Adrenal gland (tissue), 12 donors: Measurements from ENCODE around the gene ITIH5. TPM values are rescaled to one million over a fixed set of nuclear protein-coding genes. Genes with fewer than 3 reads are reported as not detected.

Source experiments
- DNase-seq, 7 donors: peaks; one replicate each; pipeline ENCODE4 v3.0.0-alpha.2; 2019 to 2020
- H3K27ac ChIP-seq, 5 donors: fragments of 200-600 bp; sonication (generic) in 4 of 5; 1 replicate in 3 of 5; 2 replicates in 2 of 5; pipeline versions ENCODE4 v1.5.1 to v1.8.0; 2016 to 2020; ENCODE audit warnings: mild to moderate bottlenecking in 1 of 5
- H3K27me3 ChIP-seq: fragments of 200-600 bp; 2 replicates; pipeline ENCODE4 v1.8.0; 2021
- H3K36me3 ChIP-seq, 2 donors: fragments of 200-600 bp; replicated peaks in 1 of 2; 1 replicate in 1 of 2; 2 replicates in 1 of 2; pipeline versions ENCODE4 v1.5.1 to v1.8.0; 2018 to 2022
- H3K4me1 ChIP-seq, 2 donors: fragments of 200-600 bp; replicated peaks in 1 of 2; 1 replicate in 1 of 2; 2 replicates in 1 of 2; pipeline versions ENCODE4 v1.5.1 to v1.8.0; 2018 to 2021
- H3K4me3 ChIP-seq, 4 donors: fragments of 200-600 bp; sonication (generic) in 3 of 4; one replicate each; pipeline ENCODE4 v1.5.1; 2016 to 2018
- H3K9me3 ChIP-seq, 3 donors: fragments of 200-600 bp; sonication (generic) in 1 of 3; replicated peaks in 1 of 3; 1 replicate in 2 of 3; 2 replicates in 1 of 3; pipeline versions ENCODE4 v1.5.1 to v1.8.0; 2016 to 2021
- POLR2A ChIP-seq, 2 donors: fragments of 450-650 bp; IDR thresholded peaks; one replicate each; pipeline ENCODE4 v1.6.1; 2017; ENCODE audit warnings: antibody characterized with exemption in 2 of 2, mild to moderate bottlenecking in 2 of 2, moderate library complexity in 1 of 2
- WGBS, 4 donors: extraction: QIAGEN DNeasy Blood & Tissue Kit in 2 of 4; methylation state at CpG; one replicate each; pipeline versions ENCODE4 v1.1.5 to v1.1.7; 2013 to 2017; 5-methylcytosine and 5-hydroxymethylcytosine counted together
- intact Hi-C, 2 donors: fragments of 100-400 bp; cut with DNase I; formaldehyde crosslinking; loops; one replicate each; pipeline versions ENCODE4 v1.14.1 to v1.15.0; 2022 to 2023
- polyA plus RNA-seq, 3 donors: library from polyadenylated mRNA; stranded (reverse); fragments of 200-250 nt in 2 of 3; fragments of 350-450 nt in 1 of 3; fragmentation: Illumina TruSeq in 1 of 3; extraction: RNeasy Lipid Tissue Mini Kit (QIAGEN cat#74804) in 1 of 3; gene quantifications; one replicate each; pipeline ENCODE4 v1.2.3, GENCODE V29; 2013 to 2014
- total RNA-seq, 9 donors: library from RNA; depleted of rRNA in 4 of 9; stranded (reverse); fragments of >200 nt in 4 of 9; fragments of 120-200 nt in 1 of 9; fragmentation: NEBNext Ultra II Directional in 1 of 9; extraction: Animal tissue kit (Norgen Biotek cat#: 25700) in 1 of 9; gene quantifications; one replicate each; pipeline versions ENCODE4 v1.1.0 to v1.2.4, GENCODE V29; 2013 to 2023
- TF ChIP-seq, protein P1 (sequence below), 6 experiments: fragments of 450-650 bp in 4 of 6; fragments of 200-600 bp in 2 of 6; sonication (generic) in 1 of 6; IDR thresholded peaks; 1 replicate in 5 of 6; 2 replicates in 1 of 6; pipeline versions ENCODE4 v1.5.1 to v1.8.0; 2016 to 2021; ENCODE audit warnings: antibody characterized with exemption in 6 of 6, mild to moderate bottlenecking in 2 of 6, moderate library complexity in 1 of 6
- donor health status: healthy with polysubstance abuse.
- donor health status: Bipolar disorder and iron deficiency.
- donor health status: DM: yes; HTN: yes; CAD: no.
- donor health status: DM: no; HTN: no; CAD: no.
- donor health status: DM: no; HTN: no; CAD: no.
- donor health status: DM: yes; HTN: yes; CAD: no.

The ITIH5 gene
- total and polyA plus RNA-seq, 12 donors: 0.66 to 6.2 (median 1.7) TPM

DNA sequence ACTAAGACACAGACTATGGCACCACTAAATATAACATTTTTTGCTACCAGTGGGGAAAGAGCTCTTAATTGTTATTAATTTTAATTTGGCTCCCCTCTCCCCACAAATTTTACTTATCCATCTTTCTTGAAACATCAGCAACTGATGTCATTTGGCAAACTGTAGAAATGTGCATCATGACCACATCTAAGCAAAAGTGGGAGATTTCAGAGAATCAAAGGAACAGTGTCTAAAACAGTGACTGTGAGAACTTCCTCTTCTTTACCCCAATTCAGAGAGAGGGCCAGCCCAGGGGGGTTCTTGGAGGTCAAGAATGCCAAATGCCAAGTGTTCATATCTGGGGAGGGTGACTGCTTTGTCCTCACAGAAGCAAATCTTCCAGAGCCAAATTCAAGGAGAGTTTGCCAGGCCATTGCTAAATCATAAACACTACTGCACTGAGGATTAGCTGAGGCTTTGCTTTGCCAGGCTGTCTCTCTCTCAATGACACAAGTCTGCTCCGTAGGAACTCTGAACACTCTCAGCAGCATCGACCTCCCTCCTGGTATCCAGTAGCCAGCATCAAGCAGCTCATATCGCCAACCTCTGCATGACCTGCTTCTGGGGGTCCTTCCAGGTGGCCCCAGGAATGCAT, 65.6 kb downstream of the ITIH5 start:
- H3K9me3 ChIP-seq: no peaks in the 10 kb centered on the region
- WGBS, 4 donors: 71 to 79% (median 73%) methylated on average over 3 of the region's 3 CpGs; no CpG with 5 or more reads in 1 of the 4 donors
- no peak for DNase-seq
- no peaks in the 10 kb centered on the region for H3K27me3 ChIP-seq
- TF ChIP-seq POLR2A (IDR thresholded peaks at IDR 0.05): no peak
- TF ChIP-seq, protein P1, sequence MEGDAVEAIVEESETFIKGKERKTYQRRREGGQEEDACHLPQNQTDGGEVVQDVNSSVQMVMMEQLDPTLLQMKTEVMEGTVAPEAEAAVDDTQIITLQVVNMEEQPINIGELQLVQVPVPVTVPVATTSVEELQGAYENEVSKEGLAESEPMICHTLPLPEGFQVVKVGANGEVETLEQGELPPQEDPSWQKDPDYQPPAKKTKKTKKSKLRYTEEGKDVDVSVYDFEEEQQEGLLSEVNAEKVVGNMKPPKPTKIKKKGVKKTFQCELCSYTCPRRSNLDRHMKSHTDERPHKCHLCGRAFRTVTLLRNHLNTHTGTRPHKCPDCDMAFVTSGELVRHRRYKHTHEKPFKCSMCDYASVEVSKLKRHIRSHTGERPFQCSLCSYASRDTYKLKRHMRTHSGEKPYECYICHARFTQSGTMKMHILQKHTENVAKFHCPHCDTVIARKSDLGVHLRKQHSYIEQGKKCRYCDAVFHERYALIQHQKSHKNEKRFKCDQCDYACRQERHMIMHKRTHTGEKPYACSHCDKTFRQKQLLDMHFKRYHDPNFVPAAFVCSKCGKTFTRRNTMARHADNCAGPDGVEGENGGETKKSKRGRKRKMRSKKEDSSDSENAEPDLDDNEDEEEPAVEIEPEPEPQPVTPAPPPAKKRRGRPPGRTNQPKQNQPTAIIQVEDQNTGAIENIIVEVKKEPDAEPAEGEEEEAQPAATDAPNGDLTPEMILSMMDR (IDR thresholded peaks at IDR 0.05): no peak
- H3K4me3 ChIP-seq: no peak overlapping the region
- H3K36me3 ChIP-seq: no peaks in the 10 kb centered on the region
- no peak overlapping the region for H3K27ac ChIP-seq
- intact Hi-C loops: no loop called here
- H3K4me1 ChIP-seq: no peaks in the 10 kb centered on the region

DNA sequence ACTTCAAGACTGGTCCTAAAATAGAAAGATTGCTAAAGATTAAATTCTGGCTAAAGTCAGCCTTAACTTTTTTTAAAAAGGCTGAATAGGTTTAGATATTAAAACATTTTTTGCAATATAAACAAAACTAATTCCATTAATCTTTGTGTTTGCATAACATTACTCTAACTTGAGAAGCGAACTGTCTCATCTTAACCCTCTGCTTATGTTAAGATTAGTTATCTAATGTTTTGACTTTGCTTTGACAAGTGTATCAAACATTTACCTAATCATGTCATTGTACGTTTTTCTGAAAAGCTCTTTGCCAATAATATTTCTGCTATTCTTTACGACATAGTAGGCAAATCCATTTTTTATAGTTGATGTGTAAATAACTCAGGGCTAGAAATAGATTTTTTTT, 68.0 kb downstream of the ITIH5 start:
- Histone ChIP-seq H3K36me3 (no peaks in the 10 kb centered on the region), H3K27ac (no peak overlapping the region), H3K4me1 (no peaks in the 10 kb centered on the region), H3K27me3 (no peaks in the 10 kb centered on the region), H3K4me3 (no peak overlapping the region), H3K9me3 (no peaks in the 10 kb centered on the region)
- no peak for TF ChIP-seq POLR2A (IDR thresholded peaks at IDR 0.05)
- TF ChIP-seq, protein P1 (IDR thresholded peaks at IDR 0.05): no peak
- intact Hi-C loops: no loop called here
- DNase-seq: no peak
- WGBS, 4 donors: 43 to 54% (median 50%) methylated on average over 3 of the region's 3 CpGs

DNA sequence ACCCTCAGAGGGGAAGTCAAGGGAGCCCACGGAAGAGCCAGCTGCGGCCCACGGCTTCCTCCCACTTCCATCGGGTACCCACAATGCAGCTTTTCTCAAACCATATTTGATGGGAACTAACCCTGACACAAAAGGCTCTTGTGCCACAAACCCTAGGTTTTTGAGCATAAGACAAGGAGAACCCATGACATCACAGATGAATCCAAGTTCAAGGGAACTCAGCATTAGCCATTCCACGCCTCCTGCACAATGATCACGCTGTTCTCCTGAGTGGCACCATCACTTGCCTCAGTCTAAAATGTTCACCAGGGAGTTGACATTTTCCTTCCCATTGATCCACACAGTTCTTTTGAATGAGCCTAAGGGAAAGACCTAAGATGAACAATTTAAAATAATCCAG, 70.4 kb downstream of the ITIH5 start:
- Histone ChIP-seq H3K4me1 (no peaks in the 10 kb centered on the region), H3K4me3 (no peak overlapping the region), H3K9me3 (no peaks in the 10 kb centered on the region), H3K36me3 (no peaks in the 10 kb centered on the region), H3K27ac (no peak overlapping the region), H3K27me3 (no peaks in the 10 kb centered on the region)
- no peak for DNase-seq
- intact Hi-C loops: no loop called here
- 64 to 92% (median 75%) methylated on average over 5 to 6 of the region's 6 CpGs for WGBS, 4 donors
- no peak for TF ChIP-seq POLR2A (IDR thresholded peaks at IDR 0.05)
- TF ChIP-seq, protein P1 (IDR thresholded peaks at IDR 0.05): no peak

DNA sequence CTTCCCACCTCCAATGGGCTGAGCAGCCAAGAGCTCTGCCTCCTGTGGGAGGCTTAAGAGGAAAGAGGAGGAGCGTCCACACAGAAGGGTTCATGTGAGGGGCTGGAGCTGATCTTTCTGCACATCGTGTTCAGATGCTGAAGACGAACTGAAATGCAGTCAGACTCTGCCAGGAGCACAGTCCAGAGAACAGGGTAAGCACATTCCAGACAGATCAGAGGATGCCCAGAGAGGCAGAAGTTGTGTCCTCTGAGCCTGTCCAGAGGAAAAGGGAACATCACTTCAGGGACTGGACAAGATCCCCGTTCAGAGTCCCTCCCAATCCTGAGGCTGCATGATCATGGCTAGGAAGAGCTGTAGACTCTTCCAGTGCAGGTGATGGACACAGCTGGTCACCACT, 72.9 kb downstream of the ITIH5 start:
- H3K9me3 ChIP-seq: no peaks in the 10 kb centered on the region
- H3K4me3 ChIP-seq: no peak overlapping the region
- no peak overlapping the region for H3K27ac ChIP-seq
- no peak for DNase-seq
- H3K27me3 ChIP-seq: no peaks in the 10 kb centered on the region
- H3K36me3 ChIP-seq: no peaks in the 10 kb centered on the region
- 66 to 70% (median 68%) methylated on average over 4 of the region's 4 CpGs for WGBS, 4 donors
- H3K4me1 ChIP-seq: no peaks in the 10 kb centered on the region
- no peak for TF ChIP-seq POLR2A (IDR thresholded peaks at IDR 0.05)
- TF ChIP-seq, protein P1 (IDR thresholded peaks at IDR 0.05): no peak
- intact Hi-C loops: no loop called here
